ENCODE results near the gene NHSL1. TPM values are rescaled to one million over a fixed set of nuclear protein-coding genes. Genes with fewer than 3 reads are reported as not detected.

NHSL1 gene
- total RNA-seq, 1 donor from 2014 or later, result 12.0 TPM

DNA sequence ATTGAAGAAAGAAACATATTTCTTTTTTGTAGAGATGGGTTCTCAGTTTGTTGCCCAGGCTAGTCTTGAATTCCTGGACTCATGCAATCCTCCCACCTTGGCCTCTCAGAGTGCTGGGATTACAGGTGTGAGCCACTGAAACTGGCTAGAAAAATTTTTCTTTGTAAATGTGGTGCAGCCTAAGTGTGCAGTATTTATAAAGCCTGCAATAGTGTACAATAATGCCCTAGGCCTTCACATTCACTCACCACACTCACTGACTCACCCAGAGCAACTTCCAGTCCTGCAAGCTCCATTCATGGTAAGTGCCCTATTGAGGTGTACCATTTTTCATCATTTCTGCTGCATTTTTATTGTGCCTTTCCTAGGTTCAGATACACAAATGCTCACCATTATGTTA is 31.4 kb downstream of the NHSL1 start:
- DNase-seq (ENCODE audit: low read depth), result no peak

DNA sequence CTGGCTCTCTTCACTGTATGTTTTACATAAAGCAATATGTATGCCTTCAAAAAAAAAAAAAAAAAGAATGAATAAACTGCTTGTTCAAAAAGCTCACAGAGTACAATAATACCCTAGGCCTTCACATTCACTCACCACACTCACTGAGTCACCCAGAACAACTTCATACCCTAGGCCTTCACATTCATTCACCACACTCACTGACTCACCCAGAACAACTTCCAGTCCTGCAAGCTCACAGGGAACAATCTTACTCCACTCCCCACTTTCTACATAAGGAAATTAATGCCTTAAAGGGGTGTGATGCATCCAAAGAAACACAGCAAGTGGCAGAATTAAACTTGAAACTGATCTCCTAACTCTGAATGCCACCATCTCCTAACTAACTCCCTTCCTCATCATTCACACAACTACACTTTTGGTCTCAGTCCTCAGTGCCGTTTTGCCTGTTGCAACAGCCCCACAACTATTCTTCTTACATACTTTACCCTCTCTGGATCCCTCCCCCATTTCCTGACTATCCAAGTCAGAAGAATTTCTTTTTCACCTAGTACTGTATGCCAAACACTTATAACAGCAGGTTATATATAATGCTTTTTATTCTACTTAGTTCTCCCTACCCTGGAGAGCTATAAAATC is 34.2 kb downstream of the NHSL1 start:
- DNase-seq (ENCODE audit: low read depth), result peak; percentile 73

DNA sequence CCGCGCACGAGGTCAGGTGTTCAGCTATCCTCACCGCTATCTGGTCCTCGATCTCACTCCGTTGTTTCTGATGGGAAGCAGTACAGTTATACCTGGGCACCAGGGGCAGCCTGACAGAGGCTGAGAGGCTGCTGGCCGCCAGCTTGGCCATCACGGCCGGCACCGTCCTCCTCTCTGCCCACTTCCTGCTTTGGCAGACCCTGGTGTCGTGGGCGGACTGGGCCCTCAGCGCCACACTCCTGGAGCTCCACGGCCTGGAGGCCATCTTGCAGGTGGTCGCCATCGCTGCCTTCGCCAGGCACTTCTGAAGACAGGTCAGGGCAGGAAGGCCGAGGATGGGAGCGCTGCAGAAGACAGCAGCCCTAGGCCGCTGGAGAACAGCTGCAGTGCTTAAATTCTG is 35.2 kb downstream of the NHSL1 start:
- DNase-seq (ENCODE audit: low read depth), result no peak

DNA sequence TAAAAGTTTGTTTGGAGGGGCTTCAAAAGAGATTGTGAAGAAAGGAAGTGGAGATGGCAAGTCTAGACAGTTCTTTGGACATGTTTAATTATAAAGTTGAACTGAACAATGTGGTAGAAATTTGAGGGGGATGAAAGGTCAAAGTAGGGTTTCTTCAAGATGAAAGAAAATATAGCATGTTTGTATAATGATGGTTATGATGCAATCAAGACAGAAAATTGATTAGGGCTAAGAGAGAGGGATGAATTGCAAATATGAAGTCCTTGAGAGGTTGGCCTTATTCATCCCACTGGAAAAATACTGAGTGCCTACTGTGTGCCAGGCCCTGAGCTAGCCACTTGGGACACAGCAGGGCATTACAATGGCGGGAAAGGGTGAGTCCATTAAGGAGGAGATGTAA is 37.6 kb downstream of the NHSL1 start:
- DNase-seq (ENCODE audit: low read depth), result no peak

DNA sequence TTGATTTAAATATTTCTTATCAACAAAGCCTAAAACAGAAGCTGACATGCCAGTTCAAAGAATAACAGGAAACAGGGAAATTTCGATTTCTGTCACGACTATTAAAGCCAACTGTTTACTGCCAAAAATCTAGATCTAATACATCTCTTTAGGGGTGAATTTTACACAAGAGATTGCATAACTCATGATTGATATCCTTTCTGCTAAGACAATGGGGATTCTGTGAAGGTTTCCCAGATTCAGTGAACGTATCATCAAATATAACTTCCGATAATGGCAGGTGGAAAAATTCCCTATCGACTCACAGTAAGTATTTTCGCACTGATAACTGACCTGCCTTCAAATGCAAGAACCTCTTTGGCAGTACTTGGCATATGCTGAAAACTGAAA is 42.9 kb downstream of the NHSL1 start:
- DNase-seq (ENCODE audit: low read depth), result no peak

DNA sequence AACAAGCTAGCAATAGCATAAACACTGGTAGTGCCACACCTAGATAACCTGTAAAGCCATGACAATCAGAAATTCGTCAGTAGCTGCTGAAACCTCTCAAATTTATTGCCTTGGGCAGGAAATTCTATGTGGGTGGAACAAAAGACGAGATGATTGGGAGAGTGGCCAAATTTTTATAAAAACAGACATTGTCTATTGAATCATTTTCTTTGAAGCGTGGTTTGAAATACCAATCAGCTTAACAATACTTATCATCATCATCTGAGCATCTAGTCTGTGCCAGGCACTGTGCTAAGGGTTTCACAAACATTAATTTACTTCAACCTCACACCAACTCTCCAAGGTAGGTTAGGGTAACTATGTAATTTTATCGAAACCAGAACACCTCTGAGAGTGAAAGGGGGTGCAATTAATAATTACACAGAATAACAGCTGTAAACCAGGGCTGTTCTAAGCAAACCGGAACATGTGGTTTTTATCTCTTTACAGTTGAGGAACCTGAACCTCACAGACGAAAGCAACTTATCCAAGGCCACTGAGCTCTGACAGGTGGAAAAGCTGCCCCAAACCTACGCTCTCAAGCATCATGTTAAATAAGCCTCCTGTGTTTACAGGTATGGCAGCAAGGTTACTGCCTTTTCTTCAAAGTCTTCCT is 43.4 kb downstream of the NHSL1 start:
- DNase-seq (ENCODE audit: low read depth), result peak; percentile 6

DNA sequence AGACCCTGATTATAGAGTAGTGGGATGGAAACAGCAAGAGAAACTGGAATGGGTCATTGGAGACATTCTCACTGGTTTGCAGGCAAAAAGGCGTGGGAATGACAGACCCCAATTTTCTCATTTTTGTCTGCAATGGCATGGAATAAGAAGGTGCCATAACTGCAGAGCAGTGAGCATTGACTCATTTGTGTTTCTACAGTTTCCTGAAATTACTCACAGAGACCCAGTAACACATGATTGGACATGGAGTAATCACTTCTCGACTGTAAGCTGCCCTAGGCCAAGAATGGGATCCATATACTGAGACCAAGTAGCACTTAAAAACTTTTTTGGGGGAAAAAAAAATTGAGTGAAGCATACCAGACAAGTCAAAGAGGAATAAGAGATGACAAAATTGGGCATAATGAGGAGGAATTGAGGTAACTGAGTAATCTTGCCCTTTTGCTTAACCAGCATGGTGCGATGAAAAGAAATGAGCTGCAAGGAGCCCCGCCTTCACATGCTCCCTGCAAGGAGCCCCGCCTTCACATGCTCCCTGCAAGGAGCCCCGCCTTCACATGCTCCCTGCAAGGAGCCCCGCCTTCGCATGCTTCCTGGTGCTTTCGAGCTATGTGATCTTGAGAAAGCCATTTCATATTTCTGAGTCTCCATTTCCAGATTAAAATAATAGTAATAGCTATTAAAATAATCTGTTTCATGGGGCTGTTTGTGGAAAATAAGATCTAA is 44.1 kb downstream of the NHSL1 start:
- no peak for DNase-seq (ENCODE audit: low read depth)

DNA sequence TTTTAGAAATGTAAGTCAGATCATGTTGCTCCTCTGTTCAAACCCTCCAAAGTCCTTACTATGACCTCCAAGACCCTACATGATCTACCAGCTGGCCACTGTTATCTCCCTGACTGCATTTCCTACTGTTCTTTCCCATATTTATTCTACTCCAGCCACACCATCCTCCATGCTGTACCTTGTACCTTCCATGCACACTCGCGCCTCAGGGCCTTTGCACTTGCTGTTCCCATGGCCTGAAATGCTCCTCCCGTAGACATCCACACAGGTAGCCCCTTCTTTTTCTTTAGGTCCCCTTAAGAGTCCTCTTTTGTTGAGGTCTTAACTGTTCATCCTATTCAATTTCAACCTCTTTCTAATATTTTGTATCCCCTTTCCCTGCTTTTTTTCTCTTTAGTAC is 48.3 kb downstream of the NHSL1 start:
- no peak for DNase-seq (ENCODE audit: low read depth)

DNA sequence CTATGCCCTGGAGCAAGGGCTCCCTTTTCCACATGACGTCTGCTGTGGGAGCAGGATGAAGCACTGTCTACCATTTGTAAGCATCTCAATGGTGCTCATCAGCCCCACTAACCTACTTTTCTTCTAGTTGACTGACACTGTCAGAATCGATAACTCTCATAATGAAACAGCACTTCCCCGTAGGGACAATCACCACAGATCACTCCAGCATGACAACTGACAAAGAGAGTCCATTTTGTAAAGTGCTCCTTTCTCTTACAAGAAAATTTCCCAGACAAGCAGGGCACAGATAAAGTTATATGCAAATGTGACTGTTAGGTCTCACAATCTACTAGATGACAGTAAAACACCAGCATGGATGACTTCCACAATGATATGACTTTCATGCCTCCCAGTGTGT is 48.8 kb downstream of the NHSL1 start:
- DNase-seq (ENCODE audit: low read depth), result no peak

DNA sequence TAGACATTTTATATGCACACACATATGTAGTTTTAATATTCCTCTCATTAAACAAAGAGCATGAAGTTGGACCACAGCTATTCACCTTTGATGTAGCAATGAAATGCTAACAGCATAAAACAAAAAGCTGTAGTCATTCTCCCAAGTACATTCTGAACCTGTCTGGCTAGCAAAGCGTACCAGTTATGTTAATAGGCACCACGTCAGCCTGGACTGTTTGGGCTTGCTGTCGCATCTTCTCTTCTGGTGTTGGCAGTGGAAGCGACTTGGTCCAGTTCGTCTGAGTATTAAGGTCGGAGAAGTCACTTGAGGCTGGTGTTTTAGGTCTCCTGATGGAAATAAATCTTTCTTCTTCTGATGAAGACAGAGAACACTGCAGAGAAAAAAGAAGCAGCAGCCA is 52.5 kb downstream of the NHSL1 start:
- no peak for DNase-seq (ENCODE audit: low read depth)

DNA sequence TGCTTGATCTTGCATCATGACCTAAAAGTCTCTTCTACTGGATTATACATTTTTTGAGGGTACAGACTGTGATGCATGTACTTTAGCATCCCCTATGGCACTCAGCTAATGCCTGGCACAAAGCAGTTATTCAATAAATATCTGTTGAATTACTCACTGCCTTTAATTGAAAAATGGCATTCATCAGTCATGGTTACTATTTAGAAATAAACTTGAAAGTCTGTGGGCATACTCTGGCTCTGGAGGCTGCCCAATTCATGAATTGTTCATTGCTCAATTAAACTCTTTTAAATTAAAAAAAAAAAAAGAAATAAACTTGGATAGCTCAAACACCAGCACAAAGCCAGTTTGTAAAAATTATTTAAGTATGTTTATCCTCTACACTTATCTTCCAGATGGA is 55.3 kb downstream of the NHSL1 start:
- DNase-seq (ENCODE audit: low read depth), result no peak

DNA sequence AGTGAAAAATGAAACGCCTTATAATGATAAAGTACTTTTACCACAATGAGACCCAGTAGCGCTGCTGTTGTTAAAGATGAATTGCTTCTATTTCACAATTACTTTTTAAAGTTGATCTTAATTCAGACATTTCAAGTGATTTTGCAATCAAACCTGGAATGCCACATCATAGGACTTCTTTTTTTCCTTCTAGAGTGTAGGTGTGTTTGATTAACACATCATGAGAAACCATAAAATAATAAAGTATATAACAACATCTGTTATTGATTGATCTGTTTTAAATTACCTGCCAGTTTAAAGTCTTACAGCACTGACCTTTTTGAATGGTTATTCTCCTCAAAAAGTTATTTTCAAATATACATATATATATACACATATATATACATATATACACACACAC is 56.6 kb downstream of the NHSL1 start:
- no peak for DNase-seq (ENCODE audit: low read depth)

DNA sequence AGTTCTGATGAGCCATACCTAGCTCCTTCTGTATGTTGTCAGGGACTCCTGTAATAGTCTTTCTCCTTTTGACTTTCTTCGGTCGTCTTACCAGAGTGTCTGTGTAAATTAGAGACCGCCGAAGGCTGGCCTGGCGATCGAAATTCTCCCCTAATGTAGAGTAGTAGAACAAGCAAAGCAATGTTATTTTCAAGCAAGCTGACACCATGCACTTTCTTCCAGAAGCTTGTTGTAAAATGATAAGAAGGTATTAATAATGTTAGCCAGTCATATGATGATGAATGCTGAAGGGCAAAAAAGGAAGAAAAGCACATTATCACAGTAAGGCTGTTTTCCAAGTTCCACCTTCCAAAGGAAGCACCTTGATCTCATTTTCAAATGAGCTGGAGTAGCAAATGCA is 57.3 kb downstream of the NHSL1 start:
- DNase-seq (ENCODE audit: low read depth), result no peak

DNA sequence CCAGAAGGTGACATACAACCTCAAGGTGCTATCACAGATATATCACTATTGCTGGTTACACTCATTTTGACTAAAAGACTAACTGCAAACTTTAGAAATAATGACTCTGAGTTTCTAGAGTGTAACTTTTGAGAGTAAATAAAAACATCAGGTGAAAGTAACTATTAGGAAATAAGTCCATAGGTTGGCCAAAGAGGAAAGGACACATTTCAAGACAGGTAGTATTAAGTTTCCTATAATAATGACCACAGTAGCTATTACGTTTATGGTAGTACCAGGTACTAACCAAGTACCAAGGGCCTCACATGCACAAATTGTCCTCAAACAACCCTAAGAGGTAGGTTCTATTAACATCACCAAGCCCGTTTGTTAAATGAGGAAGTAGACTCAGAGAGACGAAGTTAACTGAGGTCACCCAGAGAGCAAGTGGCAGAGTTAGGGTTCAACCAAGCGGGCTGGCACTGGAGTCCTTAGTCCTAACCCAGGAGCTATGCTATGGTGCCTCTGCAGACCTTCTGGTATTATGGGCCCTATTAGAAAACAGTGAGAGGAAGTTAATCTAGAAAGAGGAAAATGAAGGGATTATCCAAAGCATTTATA is 58.4 kb downstream of the NHSL1 start:
- no peak for DNase-seq (ENCODE audit: low read depth)

DNA sequence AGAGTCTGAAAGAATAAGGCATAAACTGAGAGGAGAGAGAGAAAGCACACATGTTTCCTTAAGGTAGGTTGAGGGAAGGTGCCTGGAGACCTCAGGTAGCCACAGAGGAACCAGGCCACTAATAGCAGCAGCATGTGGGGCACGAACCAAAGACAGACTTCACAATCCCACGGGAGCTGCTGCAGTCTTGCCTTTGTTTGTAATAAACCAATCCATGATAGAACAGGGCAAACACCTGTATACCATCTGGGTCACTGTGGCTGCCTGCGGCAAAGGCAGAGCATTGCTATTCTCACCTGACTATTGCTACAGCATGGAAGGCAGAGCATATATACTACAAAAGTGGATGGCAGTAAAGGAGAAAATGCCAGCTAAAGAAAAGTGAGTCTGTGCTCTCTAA is 59.0 kb downstream of the NHSL1 start:
- DNase-seq (ENCODE audit: low read depth), result no peak

DNA sequence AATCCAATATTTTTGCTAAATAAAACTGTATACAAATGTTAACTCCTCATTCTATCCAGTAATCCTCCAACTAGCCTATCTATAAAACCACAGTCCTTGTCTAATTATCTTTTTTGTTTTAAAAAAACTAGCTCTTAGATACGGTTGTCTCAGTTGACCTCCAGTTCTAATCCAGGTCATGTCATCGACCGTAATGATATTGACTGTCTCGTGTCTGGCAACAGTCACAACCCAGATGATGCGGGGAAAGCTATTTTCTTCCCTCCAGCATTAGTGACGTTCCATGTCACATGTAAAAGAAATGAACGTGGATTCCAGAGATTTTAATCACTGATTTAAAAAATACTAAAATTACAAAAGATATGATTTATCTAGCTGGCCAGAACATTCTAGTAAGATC is 59.7 kb downstream of the NHSL1 start:
- no peak for DNase-seq (ENCODE audit: low read depth)

DNA sequence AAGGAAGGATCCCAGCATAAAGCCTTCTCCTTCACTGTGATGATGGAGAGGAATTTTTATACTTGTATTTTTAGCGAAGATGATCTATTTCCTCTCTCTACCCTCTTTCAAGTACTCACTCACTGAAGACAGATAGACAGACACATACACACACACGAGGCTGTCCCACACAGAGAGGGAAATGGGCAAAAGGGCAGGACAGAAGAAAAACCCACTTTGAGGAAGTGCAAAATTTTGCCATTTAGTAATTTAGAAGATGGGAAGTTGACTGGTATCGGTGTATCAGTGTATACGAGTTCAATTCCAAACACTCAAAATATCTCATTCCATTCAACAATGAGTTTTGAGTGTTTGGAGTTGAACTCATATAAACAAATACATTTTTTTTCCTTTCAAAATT is 64.4 kb downstream of the NHSL1 start:
- DNase-seq (ENCODE audit: low read depth), result no peak

DNA sequence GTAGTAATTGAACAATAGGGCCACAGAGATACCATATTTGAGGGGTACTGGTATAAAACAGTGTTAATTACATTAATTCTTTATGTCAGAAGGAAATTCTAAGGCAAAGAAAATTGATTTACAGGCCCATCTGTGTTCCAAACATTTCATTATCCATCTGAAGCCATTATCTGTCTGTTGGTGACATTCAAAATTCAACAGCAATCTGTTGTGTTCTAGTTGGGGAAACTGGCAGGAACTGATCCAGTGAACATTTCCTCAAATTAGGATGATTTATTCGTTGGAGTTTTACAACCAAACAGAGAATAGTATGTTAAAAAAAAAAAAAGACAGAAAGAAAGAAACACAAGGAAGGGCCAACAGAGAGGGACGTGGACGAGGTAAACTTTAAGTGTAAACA is 65.2 kb downstream of the NHSL1 start:
- DNase-seq (ENCODE audit: low read depth), result no peak

DNA sequence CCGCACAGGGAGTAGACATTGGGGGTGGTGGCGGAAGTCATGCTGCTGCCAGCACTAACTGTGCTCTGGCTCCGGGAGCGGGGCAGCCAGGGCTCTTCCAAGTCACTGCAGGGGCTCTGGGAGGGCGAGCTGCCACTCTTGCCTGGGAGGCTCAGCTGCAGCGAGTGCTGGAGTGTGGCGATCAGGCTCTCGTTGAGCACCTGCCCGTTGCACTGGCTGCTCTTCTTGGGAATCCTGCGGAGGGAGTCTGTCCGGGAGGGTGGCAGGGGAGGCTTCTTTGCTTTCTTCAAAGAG is 67.3 kb downstream of the NHSL1 start:
- no peak for DNase-seq (ENCODE audit: low read depth)

DNA sequence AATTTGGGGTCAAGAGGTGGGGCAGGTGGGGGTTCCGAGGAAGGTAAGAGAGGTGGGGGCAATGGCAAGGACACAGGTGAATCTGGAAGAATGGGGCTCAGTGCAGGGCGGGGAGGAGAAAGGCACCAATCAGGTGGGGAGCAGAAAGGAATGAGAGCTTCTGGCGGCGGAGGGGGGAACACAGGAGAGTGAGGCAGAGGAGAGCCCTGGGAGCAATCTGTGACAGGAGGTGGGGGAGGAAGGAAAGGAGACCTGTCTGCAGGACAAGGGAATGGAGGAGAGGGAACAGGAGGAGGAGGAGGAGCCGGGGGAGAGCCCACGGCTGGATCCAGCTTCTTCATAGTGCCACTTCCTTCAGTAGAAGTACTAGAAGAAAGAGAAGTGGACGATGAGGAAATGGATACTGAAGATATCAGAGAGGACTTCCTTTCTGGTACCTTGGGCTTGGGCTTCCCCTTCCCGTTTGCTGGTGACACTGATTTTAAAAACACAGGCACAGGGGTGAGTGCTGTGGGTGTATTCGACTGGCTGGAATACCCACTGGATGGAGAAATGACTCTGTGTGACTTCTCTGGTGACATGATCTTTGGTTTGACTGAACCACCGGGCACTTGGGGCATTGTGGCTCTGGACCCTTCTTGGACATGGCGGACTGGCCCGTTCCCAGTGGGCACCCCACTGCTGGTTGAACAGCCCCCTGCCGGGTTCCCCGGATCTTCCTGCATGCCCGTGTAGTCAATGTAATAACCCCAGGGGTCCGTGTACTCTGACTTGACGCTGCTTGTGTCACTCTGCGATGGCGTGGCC is 67.8 kb downstream of the NHSL1 start:
- no peak for DNase-seq (ENCODE audit: low read depth)

DNA sequence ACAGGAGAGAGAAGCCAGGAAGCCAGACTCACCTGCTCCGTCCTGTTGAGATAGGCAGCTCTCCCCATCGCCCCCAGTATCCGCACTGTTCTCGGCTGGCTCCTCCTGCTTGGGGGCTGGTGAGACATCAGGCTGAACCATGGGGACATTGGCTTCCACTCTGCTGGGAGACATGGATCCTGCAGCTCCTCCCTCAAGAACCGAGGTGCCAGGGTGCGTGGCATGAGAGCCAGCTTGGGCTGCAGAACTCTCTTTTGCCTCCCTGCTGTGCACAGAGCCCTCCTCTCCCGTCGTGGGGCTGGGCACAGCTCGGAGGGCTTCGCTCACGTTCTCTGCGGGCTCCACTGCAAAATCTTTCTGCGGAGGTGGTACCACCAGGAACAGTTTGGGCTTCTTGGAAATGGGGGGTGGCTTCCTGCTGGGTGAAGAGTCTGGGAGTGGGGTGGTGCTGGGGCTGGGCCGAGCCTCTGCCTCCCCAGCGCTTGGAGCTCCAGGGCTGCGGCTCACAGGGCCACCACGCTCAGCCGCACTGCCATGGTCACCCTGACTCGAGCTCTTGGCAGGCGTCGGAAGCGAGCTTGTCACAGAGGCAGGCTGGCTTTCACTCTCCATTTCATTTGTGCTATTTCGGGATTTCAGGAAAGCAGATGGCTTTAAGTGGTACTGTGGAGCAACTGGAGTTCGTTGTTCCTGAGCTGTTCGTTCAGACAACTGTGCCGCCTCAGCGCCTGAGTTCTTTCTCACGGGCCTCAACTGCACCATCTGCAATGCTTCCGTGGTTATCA is 68.7 kb downstream of the NHSL1 start:
- DNase-seq (ENCODE audit: low read depth), result peak; percentile 50

Data from myocyte (in vitro differentiated cells).